Kidney (tissue), 14 donors: ENCODE data around the gene KRTAP12-1. TPM values are rescaled to one million over a fixed set of nuclear protein-coding genes. Genes with fewer than 3 reads are reported as not detected.

Experiments
- DNase-seq, 5 donors: peaks; one replicate each; pipeline ENCODE4 v3.0.0-alpha.2; 2013 to 2020
- FAIRE-seq: peaks from 2 replicates; lab custom pipeline; 2012; peaks lifted over from hg19 to GRCh38; lab: Jason Lieb, UNC
- H3K27ac ChIP-seq, 2 donors: one replicate each; pipeline ENCODE4 v1.7.0; 2013; ENCODE audit warnings: low read depth in 2 of 2, low read length in 2 of 2, inconsistent platforms in 1 of 2
- H3K27me3 ChIP-seq: one replicate; pipeline ENCODE4 v1.7.1; 2013; ENCODE audit warnings: low read length, inconsistent platforms; ENCODE audit not compliant: control insufficient read depth, insufficient read depth
- H3K36me3 ChIP-seq, 3 donors: one replicate each; pipeline versions ENCODE4 v1.7.0 to v1.7.1; 2013; ENCODE audit warnings: low read length in 3 of 3, control low read depth in 1 of 3, inconsistent platforms in 1 of 3; ENCODE audit not compliant: insufficient read depth in 3 of 3, control insufficient read depth in 2 of 3
- H3K4me1 ChIP-seq, 3 donors: one replicate each; pipeline versions ENCODE4 v1.7.0 to v1.7.1; 2013; ENCODE audit warnings: low read length in 3 of 3, inconsistent platforms in 1 of 3, low read depth in 1 of 3; ENCODE audit not compliant: control insufficient read depth in 2 of 3, insufficient read depth in 2 of 3
- H3K4me3 ChIP-seq, 3 donors: one replicate each; pipeline versions ENCODE4 v1.7.0 to v1.8.1; 2013; ENCODE audit warnings: low read length in 3 of 3, control low read depth in 1 of 3, inconsistent platforms in 1 of 3
- H3K9ac ChIP-seq, 3 donors: one replicate each; pipeline versions ENCODE4 v1.7.0 to v1.7.1; 2013; ENCODE audit warnings: low read length in 3 of 3, control low read depth in 1 of 3, inconsistent platforms in 1 of 3
- H3K9me3 ChIP-seq, 3 donors: one replicate each; pipeline versions ENCODE4 v1.7.0 to v1.7.1; 2013; ENCODE audit warnings: low read length in 3 of 3, control low read depth in 1 of 3, inconsistent platforms in 1 of 3; ENCODE audit not compliant: control insufficient read depth in 2 of 3, insufficient read depth in 1 of 3
- intact Hi-C: fragments of 100-400 bp; cut with DNase I; formaldehyde crosslinking; loops from one replicate; pipeline ENCODE4 v1.11.1; 2022
- polyA plus RNA-seq: library from polyadenylated mRNA; stranded (reverse); fragments of 350-450 nt; fragmentation: Illumina TruSeq; extraction: RNeasy Lipid Tissue Mini Kit (QIAGEN cat#74804); gene quantifications from one replicate; pipeline ENCODE4 v1.2.3, GENCODE V29; 2014; ENCODE audit warnings: low read depth, low replicate concordance; ENCODE audit not compliant: insufficient read depth
- total RNA-seq: library from RNA; stranded (reverse); fragmentation: NEBNext Ultra II Directional; extraction: Animal tissue kit (Norgen Biotek cat#: 25700); gene quantifications from one replicate; pipeline ENCODE4 v1.2.1, GENCODE V29; 2021
- TF ChIP-seq, protein P1 (sequence below): IDR thresholded peaks from 3 replicates; pipeline ENCODE4 v1.5.1; 2012; ENCODE audit warnings: mild to moderate bottlenecking, moderate library complexity, borderline replicate concordance; ENCODE audit not compliant: insufficient read depth; ENCODE audit errors: extremely low read depth
- donor health status: control.
- donor health status: control.
- donor health status: control.
- donor health status: control.
- donor health status: control.
- donor health status: DM: yes; HTN: yes; CAD: no.
- donor health status: Normal renal cell carcinoma (clear cell type).

The KRTAP12-1 gene
- total and polyA plus RNA-seq, 2 donors from 2014 or later, result not detected

DNA sequence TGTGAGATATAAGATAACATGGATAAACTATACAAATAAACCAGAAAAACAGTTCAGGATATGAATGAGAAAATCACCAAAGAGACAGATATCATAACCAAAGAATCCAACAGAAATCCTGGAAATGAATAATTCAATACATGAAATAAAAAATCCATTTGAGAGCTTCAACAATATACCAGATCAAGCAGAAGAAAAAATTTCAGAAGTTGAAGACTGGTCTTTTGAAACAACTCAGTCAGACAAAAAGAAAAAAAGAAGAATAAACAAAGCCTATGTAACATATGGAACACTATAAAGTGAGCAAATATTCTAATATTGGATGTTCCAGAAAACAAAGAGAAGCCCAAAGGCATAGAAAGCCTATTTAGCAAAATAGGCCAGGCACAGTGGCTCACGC is 10.1 kb downstream of the KRTAP12-1 start:
- no peaks in the 10 kb centered on the region for H3K27me3 ChIP-seq
- no peak for DNase-seq
- H3K36me3 ChIP-seq, result no peaks in the 10 kb centered on the region
- H3K4me1 ChIP-seq, result no peaks in the 10 kb centered on the region
- no peak overlapping the region for H3K9ac ChIP-seq
- H3K9me3 ChIP-seq, result peaks cover 0 to 2% (median 0%) of the 10 kb centered on the region in 3 donors
- TF ChIP-seq, protein P1, sequence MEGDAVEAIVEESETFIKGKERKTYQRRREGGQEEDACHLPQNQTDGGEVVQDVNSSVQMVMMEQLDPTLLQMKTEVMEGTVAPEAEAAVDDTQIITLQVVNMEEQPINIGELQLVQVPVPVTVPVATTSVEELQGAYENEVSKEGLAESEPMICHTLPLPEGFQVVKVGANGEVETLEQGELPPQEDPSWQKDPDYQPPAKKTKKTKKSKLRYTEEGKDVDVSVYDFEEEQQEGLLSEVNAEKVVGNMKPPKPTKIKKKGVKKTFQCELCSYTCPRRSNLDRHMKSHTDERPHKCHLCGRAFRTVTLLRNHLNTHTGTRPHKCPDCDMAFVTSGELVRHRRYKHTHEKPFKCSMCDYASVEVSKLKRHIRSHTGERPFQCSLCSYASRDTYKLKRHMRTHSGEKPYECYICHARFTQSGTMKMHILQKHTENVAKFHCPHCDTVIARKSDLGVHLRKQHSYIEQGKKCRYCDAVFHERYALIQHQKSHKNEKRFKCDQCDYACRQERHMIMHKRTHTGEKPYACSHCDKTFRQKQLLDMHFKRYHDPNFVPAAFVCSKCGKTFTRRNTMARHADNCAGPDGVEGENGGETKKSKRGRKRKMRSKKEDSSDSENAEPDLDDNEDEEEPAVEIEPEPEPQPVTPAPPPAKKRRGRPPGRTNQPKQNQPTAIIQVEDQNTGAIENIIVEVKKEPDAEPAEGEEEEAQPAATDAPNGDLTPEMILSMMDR, result no peak
- no peak overlapping the region for H3K27ac ChIP-seq
- no peak overlapping the region for H3K4me3 ChIP-seq
- FAIRE-seq, result no peak
- intact Hi-C loops, result no loop called here

DNA sequence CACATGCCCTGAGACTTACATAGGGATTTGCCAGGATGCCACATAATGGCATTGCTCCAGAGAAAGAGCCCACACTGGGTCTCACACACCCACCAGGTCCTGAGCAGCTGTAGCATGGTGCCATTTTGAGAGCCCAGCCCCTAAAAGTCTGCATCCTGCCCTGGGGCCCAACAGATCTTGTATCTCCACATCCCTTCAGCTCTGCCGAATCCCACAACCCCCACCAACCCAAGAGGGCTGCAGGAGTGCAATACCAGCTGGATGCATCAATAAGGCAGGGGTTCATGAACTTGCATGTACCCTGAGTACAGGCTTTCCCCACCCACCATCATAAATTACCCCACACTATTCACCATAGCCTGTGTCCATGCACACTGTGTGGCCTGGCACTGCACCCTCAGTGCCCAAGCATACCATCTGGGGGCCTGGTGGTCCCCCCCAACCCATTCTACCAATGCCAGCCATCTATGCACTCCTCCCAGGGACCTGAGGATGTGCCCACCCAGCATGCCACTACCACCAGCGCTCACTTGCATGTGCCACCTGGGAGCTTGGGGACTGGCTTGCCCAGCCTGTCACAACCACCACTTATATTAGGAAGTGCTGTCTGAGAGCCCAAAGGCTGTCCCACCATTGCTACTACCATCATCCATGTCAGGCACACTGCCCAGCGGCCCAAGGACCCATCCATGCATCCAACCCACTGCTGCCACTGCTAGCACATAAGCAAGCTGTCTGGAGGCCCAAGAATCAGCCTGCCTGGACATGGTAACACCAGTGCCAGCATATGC is 11.1 kb downstream of the KRTAP12-1 start:
- DNase-seq (no peak), FAIRE-seq (no peak)
- Histone ChIP-seq H3K27me3 (no peaks in the 10 kb centered on the region), H3K36me3 (no peaks in the 10 kb centered on the region), H3K9ac (no peak overlapping the region), H3K4me3 (no peak overlapping the region), H3K9me3 (peaks cover 0 to 2% (median 0%) of the 10 kb centered on the region in 3 donors), H3K27ac (no peak overlapping the region), H3K4me1 (no peaks in the 10 kb centered on the region)
- TF ChIP-seq, protein P1, result no peak
- intact Hi-C loops, result no loop called here

DNA sequence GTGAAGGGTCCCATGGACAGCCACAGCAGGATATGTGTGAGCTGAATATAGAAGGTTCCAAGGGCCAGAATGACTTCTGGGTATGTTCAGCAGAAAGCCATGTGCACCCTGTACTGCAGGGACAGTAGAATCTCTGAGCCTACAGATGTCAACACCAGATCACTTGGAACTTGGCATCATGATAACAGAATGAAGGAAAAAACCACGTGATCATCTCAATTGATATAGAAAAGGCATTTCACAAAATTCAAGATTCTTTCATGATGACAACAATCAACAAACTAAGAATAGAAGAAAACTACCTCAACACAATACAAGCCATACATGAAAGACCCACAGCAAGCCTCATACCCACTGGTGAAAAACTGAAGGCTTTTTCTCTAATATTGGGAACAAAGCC is 14.4 kb downstream of the KRTAP12-1 start:
- no peak for DNase-seq
- H3K4me3 ChIP-seq, result no peak overlapping the region
- H3K27me3 ChIP-seq, result no peaks in the 10 kb centered on the region
- intact Hi-C loops, result no loop called here
- no peak for FAIRE-seq
- no peak overlapping the region for H3K9ac ChIP-seq
- H3K27ac ChIP-seq, result no peak overlapping the region
- peaks cover 0 to 2% (median 0%) of the 10 kb centered on the region in 3 donors for H3K9me3 ChIP-seq
- no peaks in the 10 kb centered on the region for H3K36me3 ChIP-seq
- TF ChIP-seq, protein P1, result no peak
- H3K4me1 ChIP-seq, result no peaks in the 10 kb centered on the region
